SK-N-SH (cell line): ENCODE data around the gene FBXO47. TPM values are rescaled to one million over a fixed set of nuclear protein-coding genes. Genes with fewer than 3 reads are reported as not detected.
"Not testable (repeated sequence)": the region's sequence is repeated elsewhere in the genome, so short reads cannot be mapped to it uniquely, and the experiment has no call there.

Experiments used
- CTCF ChIA-PET: fragments of 300-600, 350-600 bp; formaldehyde crosslinking; extraction: SDS; loops from one replicate; lab custom pipeline; 2021; lab: Yijun Ruan, JAX
- POLR2A ChIA-PET: fragments of 350-600 bp; sonication (Branson Sonifier 250); formaldehyde crosslinking; extraction: SDS; loops from one replicate; lab custom pipeline; 2020; ENCODE audit warnings: antibody characterized with exemption, inconsistent platforms; lab: Yijun Ruan, JAX
- DNase-seq: peaks from one replicate; pipeline ENCODE4 v3.0.0; 2012
- H2AFZ ChIP-seq: fragments of 200-600 bp; sonication (generic); 2 replicates; pipeline ENCODE4 v1.8.1; 2016; ENCODE audit warnings: antibody characterized with exemption, mild to moderate bottlenecking, low read depth
- H3F3A ChIP-seq: fragments of 200-600 bp; sonication (generic); replicated peaks from 2 replicates; pipeline ENCODE3; 2016; ENCODE audit warnings: antibody characterized with exemption, mild to moderate bottlenecking; ENCODE audit not compliant: insufficient read depth
- H3K27ac ChIP-seq, 2 experiments: fragments of 200-500 bp in 1 of 2; fragments of 200-600 bp in 1 of 2; sonication (Bioruptor generic) in 1 of 2; sonication (generic), shearing (Covaris generic) in 1 of 2; 2 replicates each; pipeline versions ENCODE4 v1.5.1 to v1.6.1; 2014 to 2016; ENCODE audit warnings: low read depth in 2 of 2, inconsistent platforms in 1 of 2, low read length in 1 of 2, mild to moderate bottlenecking in 1 of 2, mixed read lengths in 1 of 2
- H3K27me3 ChIP-seq: fragments of 200-600 bp; sonication (generic), shearing (Covaris generic); 2 replicates; pipeline ENCODE4 v1.6.1; 2016; ENCODE audit warnings: mixed run types; ENCODE audit not compliant: insufficient read depth
- H3K36me3 ChIP-seq, 2 experiments: fragments of 200-500 bp in 1 of 2; fragments of 200-600 bp in 1 of 2; sonication (Bioruptor generic) in 1 of 2; sonication (generic) in 1 of 2; replicated peaks in 1 of 2; 2 replicates each; pipeline versions ENCODE3 to v1.5.1; 2014 to 2016; ENCODE audit warnings: low read length in 1 of 2, mild to moderate bottlenecking in 1 of 2; ENCODE audit not compliant: insufficient read depth in 2 of 2, control insufficient read depth in 1 of 2
- H3K4me1 ChIP-seq, 2 experiments: fragments of 200-500 bp in 1 of 2; fragments of 200-600 bp in 1 of 2; sonication (Bioruptor generic) in 1 of 2; sonication (generic), shearing (Covaris generic) in 1 of 2; 2 replicates each; pipeline versions ENCODE4 v1.5.1 to v1.6.1; 2014 to 2016; ENCODE audit warnings: low read depth in 1 of 2, low read length in 1 of 2, mixed run types in 1 of 2; ENCODE audit not compliant: insufficient read depth in 2 of 2, control insufficient read depth in 1 of 2
- H3K4me2 ChIP-seq: fragments of 200-600 bp; sonication (generic), shearing (Covaris generic); 2 replicates; pipeline ENCODE4 v1.6.1; 2017; ENCODE audit warnings: mixed run types
- H3K4me3 ChIP-seq, 2 experiments: fragments of 200-500 bp in 1 of 2; fragments of 200-600 bp in 1 of 2; sonication (Bioruptor generic) in 1 of 2; sonication (generic), shearing (Covaris generic) in 1 of 2; 2 replicates each; pipeline versions ENCODE4 v1.5.1 to v1.8.1; 2014 to 2016; ENCODE audit warnings: low read depth in 2 of 2, inconsistent platforms in 1 of 2, low read length in 1 of 2, mild to moderate bottlenecking in 1 of 2, mixed read lengths in 1 of 2, moderate library complexity in 1 of 2
- H3K79me2 ChIP-seq: fragments of 200-600 bp; sonication (generic); 2 replicates; pipeline ENCODE4 v1.8.1; 2017; ENCODE audit warnings: mild to moderate bottlenecking; ENCODE audit not compliant: insufficient read depth
- H3K9ac ChIP-seq: fragments of 200-600 bp; sonication (generic); 2 replicates; pipeline ENCODE4 v1.6.1; 2017; ENCODE audit warnings: mixed run types
- H3K9me2 ChIP-seq: fragments of 200-600 bp; sonication (generic); 2 replicates; pipeline ENCODE4 v1.6.1; 2017; ENCODE audit warnings: mixed run types
- H3K9me3 ChIP-seq: fragments of 200-600 bp; sonication (generic); 2 replicates; pipeline ENCODE4 v1.6.1; 2017; ENCODE audit warnings: mixed run types, mild to moderate bottlenecking, moderate library complexity
- H4K20me1 ChIP-seq: fragments of 200-600 bp; sonication (generic); 2 replicates; pipeline ENCODE4 v1.6.1; 2017; ENCODE audit warnings: mild to moderate bottlenecking, mixed run types; ENCODE audit not compliant: insufficient read depth
- ELF1 ChIP-seq: IDR thresholded peaks from 2 replicates; pipeline ENCODE4 v1.4.0; 2012
- FOXM1 ChIP-seq: IDR thresholded peaks from 2 replicates; pipeline ENCODE4 v1.4.0; 2012; ENCODE audit warnings: low read depth, mild to moderate bottlenecking
- GATA2 ChIP-seq: sonication (generic); formaldehyde crosslinking; IDR thresholded peaks from 2 replicates; pipeline ENCODE4 v1.5.0; 2020; ENCODE audit warnings: mild to moderate bottlenecking, missing genetic modification reagents
- JUND ChIP-seq: IDR thresholded peaks from 2 replicates; pipeline ENCODE4 v1.4.0; 2012
- MAX ChIP-seq: IDR thresholded peaks from 2 replicates; pipeline ENCODE4 v1.4.0; 2012; ENCODE audit warnings: low read depth
- PBX3 ChIP-seq: IDR thresholded peaks from 2 replicates; pipeline ENCODE4; 2012
- POLR2AphosphoS5 ChIP-seq: IDR thresholded peaks from 2 replicates; pipeline ENCODE4 v1.6.1; 2012; ENCODE audit warnings: low read depth, low read length
- SIN3A ChIP-seq: IDR thresholded peaks from 2 replicates; pipeline ENCODE4 v1.6.1; 2012; ENCODE audit warnings: low read depth, mild to moderate bottlenecking, low read length, moderate library complexity, borderline replicate concordance
- TEAD4 ChIP-seq: IDR thresholded peaks from 2 replicates; pipeline ENCODE4 v1.4.0; 2012; ENCODE audit warnings: mild to moderate bottlenecking, borderline replicate concordance; ENCODE audit not compliant: insufficient read depth
- USF1 ChIP-seq: IDR thresholded peaks from 2 replicates; pipeline ENCODE4 v1.4.0; 2012; ENCODE audit warnings: low read depth, borderline replicate concordance
- WGBS: methylation state at CpG from one replicate; pipeline ENCODE4 v1.1.6; 2017; ENCODE audit warnings: low lambda C conversion rate; 5-methylcytosine and 5-hydroxymethylcytosine counted together
- polyA plus RNA-seq, 3 experiments: library from polyadenylated mRNA; depleted of rRNA; stranded (reverse); fragments of >200 nt; gene quantifications; 2 replicates each; pipeline ENCODE4 v1.2.3, GENCODE V29; 2012
- TF ChIP-seq, protein P1 (sequence below): fragments of 200-600 bp; sonication (generic); IDR thresholded peaks from 2 replicates; pipeline ENCODE4 v1.6.1; 2017; ENCODE audit warnings: antibody characterized with exemption, mild to moderate bottlenecking, moderate library complexity

FBXO47 gene
- polyA plus RNA-seq, 1 of the 3 experiments (the other 2 are of a cell fraction) = not detected

- H3K27ac ChIP-seq = peak overlapping the region; percentile 64 to 65; a peak in 3 of 4 replicates
- no peaks in the 10 kb centered on the region for H3K9me2 ChIP-seq
- no peak overlapping the region for H3K9ac ChIP-seq
- TF ChIP-seq MAX (0 out of 2 replicates have a peak, but pooled peaks have one; percentile 13), USF1 (no peak), POLR2AphosphoS5 (peak; percentile 29; the same call in 1 of the 2 replicates), TEAD4 (peak; percentile 87; the same call in 1 of the 2 replicates), PBX3 (peak; percentile 14; the same call in 1 of the 2 replicates)
- no peaks in the 10 kb centered on the region for H3K36me3 ChIP-seq
- ChIA-PET POLR2A (no interaction called here), CTCF (interaction anchor here (0.8 to 1.9 kb wide), 2 partner anchors 24 to 36 kb away, joined by 3 to 4 read pairs; no protein-coding TSS in a partner anchor)
- H3F3A ChIP-seq = peaks cover 30% of the 10 kb centered on the region
- no peaks in the 10 kb centered on the region for H4K20me1 ChIP-seq
- peaks cover 0 to 8% of the 10 kb centered on the region in 2 experiments; a peak in 1 of 4 replicates for H3K4me1 ChIP-seq
- no peak for DNase-seq
- H3K4me3 ChIP-seq = no peak overlapping the region
- no peaks in the 10 kb centered on the region for H3K9me3 ChIP-seq
- no peaks in the 10 kb centered on the region for H3K79me2 ChIP-seq
- peak overlapping the region; percentile 27; the same call in 1 of the 2 replicates for H3K4me2 ChIP-seq
- peak overlapping the region; percentile 65; the same call in 1 of the 2 replicates for H2AFZ ChIP-seq
- no peaks in the 10 kb centered on the region for H3K27me3 ChIP-seq
These were observed 8.4 kb downstream of the FBXO47 start for GRCh38 chr17:38958756-38959155.

GRCh38 chr17:38958326-38958725 is 8.9 kb downstream of the FBXO47 start:
- Histone ChIP-seq H3K9ac (no peak overlapping the region), H3K36me3 (no peaks in the 10 kb centered on the region), H3K79me2 (no peaks in the 10 kb centered on the region), H3K4me1 (peaks cover 0 to 8% of the 10 kb centered on the region in 2 experiments; a peak in 1 of 4 replicates), H3F3A (peaks cover 30% of the 10 kb centered on the region), H3K27ac (peak overlapping the region; percentile 64 to 65; a peak in 3 of 4 replicates), H3K9me2 (no peaks in the 10 kb centered on the region), H3K27me3 (no peaks in the 10 kb centered on the region), H3K4me2 (peak overlapping the region; percentile 27), H4K20me1 (no peaks in the 10 kb centered on the region), H3K4me3 (no peak overlapping the region), H3K9me3 (no peaks in the 10 kb centered on the region), H2AFZ (peak overlapping the region; percentile 65; the same call in 1 of the 2 replicates)
- DNase-seq = no peak
- WGBS = 13% methylated on average over 1 of the region's 1 CpG
- ChIA-PET POLR2A (no interaction called here), CTCF (interaction anchor here (0.8 to 1.9 kb wide), 2 partner anchors 25 to 35 kb away, joined by 3 to 4 read pairs; no protein-coding TSS in a partner anchor)
- no peak for TF ChIP-seq JUND
- TF ChIP-seq, protein P1, sequence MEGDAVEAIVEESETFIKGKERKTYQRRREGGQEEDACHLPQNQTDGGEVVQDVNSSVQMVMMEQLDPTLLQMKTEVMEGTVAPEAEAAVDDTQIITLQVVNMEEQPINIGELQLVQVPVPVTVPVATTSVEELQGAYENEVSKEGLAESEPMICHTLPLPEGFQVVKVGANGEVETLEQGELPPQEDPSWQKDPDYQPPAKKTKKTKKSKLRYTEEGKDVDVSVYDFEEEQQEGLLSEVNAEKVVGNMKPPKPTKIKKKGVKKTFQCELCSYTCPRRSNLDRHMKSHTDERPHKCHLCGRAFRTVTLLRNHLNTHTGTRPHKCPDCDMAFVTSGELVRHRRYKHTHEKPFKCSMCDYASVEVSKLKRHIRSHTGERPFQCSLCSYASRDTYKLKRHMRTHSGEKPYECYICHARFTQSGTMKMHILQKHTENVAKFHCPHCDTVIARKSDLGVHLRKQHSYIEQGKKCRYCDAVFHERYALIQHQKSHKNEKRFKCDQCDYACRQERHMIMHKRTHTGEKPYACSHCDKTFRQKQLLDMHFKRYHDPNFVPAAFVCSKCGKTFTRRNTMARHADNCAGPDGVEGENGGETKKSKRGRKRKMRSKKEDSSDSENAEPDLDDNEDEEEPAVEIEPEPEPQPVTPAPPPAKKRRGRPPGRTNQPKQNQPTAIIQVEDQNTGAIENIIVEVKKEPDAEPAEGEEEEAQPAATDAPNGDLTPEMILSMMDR = no peak
- no peak for TF ChIP-seq GATA2 (CRISPR knock-in tag)
- no peak for TF ChIP-seq SIN3A
- TF ChIP-seq USF1 = no peak
- TF ChIP-seq POLR2AphosphoS5 = no peak
- TF ChIP-seq ELF1 = no peak
- no peak for TF ChIP-seq FOXM1
- 0 out of 2 replicates have a peak, but pooled peaks have one; percentile 18 for TF ChIP-seq PBX3

DNA sequence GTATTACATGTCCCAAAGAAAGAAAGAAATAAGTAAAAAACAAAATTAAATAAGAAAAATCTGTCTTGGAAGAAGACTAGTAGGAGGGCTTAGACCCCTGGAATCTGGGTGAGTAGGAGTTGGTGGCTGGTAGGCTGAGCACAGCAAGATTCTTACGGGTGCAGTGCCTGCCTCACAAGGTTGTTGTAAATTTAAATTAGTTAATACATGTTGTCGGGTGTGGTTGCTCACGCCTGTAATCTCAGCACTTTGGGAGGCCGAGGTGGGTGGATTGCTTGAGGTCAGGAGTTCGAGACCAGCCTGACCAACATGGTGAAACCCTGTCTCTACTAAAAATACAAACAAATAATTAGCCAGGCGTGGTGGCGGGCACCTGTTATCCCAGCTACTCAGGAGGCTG is 13.4 kb downstream of the FBXO47 start:
- CTCF ChIA-PET, H3K36me3 ChIP-seq, POLR2A ChIA-PET, H3K27ac ChIP-seq, H3K4me3 ChIP-seq, H3K9ac ChIP-seq, H3K4me1 ChIP-seq, H3K9me3 ChIP-seq, H3K79me2 ChIP-seq, H4K20me1 ChIP-seq, H2AFZ ChIP-seq, H3K4me2 ChIP-seq, H3K27me3 ChIP-seq, H3K9me2 ChIP-seq, DNase-seq: not testable (repeated sequence)
- H3F3A ChIP-seq = peaks cover 25% of the 10 kb centered on the region
- 78% methylated on average over 7 of the region's 7 CpGs for WGBS
